Stimulated activated CD4-positive, alpha-beta T cell treated with anti-CD3 and anti-CD28 coated beads, Interleukin-12 subunit alpha, Interleukin-12 subunit beta, amount 100 ng/mL, for 24 hours (primary cell): ENCODE data around the gene RDH13.
A peak's percentile ranks its signal among the peaks of the same experiment; 100 is the strongest.
"Not testable (repeated sequence)": the region's sequence is repeated elsewhere in the genome, so short reads cannot be mapped to it uniquely, and the experiment has no call there.

Experiments used
- DNase-seq, 2 experiments: peaks; one replicate each; pipeline ENCODE4 v3.0.0-alpha.2; 2020; ENCODE audit warnings: low read depth in 2 of 2

Gene RDH13

GRCh38 chr19:55062735-55063491, at the start of gene RDH13:
RDH13 (minus strand) TSS chr19:55063148; CDS start chr19:55063032, 116 bp downstream.
- DNase-seq = peak; percentile 98 to 100

- DNase-seq = no peak
Measured at GRCh38 chr19:55112246-55112776, 49.4 kb upstream of the RDH13 start.

- no peak for DNase-seq
Measured at GRCh38 chr19:55111238-55111831, 48.4 kb upstream of the RDH13 start.

GRCh38 chr19:55109527-55110291, 46.8 kb upstream of the RDH13 start:
- DNase-seq = no peak

- not testable (repeated sequence) for DNase-seq
Measured at GRCh38 chr19:55107252-55107651, 44.3 kb upstream of the RDH13 start.

- DNase-seq = no peak
Measured at GRCh38 chr19:55106591-55106990, 43.6 kb upstream of the RDH13 start.

GRCh38 chr19:55105237-55105636, 42.3 kb upstream of the RDH13 start:
- DNase-seq = no peak

- no peak for DNase-seq
Measured at GRCh38 chr19:55103190-55103589, 40.2 kb upstream of the RDH13 start.

- no peak for DNase-seq
Measured at GRCh38 chr19:55101261-55101660, 38.3 kb upstream of the RDH13 start.

GRCh38 chr19:55099557-55100506, 36.9 kb upstream of the RDH13 start:
- DNase-seq = no peak

GRCh38 chr19:55098716-55099556, 36.0 kb upstream of the RDH13 start:
- no peak for DNase-seq

- DNase-seq = no peak
Measured at GRCh38 chr19:55097864-55098715, 35.1 kb upstream of the RDH13 start.

GRCh38 chr19:55096061-55096701, 33.2 kb upstream of the RDH13 start:
- no peak for DNase-seq

GRCh38 chr19:55095260-55096060, 32.5 kb upstream of the RDH13 start:
- DNase-seq = no peak

GRCh38 chr19:55094456-55095259, 31.7 kb upstream of the RDH13 start:
- no peak for DNase-seq

GRCh38 chr19:55092423-55093318, 29.7 kb upstream of the RDH13 start:
- no peak for DNase-seq
